Caki2 (cell line): ENCODE data around the gene TUBG2. TPM values are rescaled to one million over a fixed set of nuclear protein-coding genes. Genes with fewer than 3 reads are reported as not detected.
A peak's percentile ranks its signal among the peaks of the same experiment; 100 is the strongest.
"Not testable (repeated sequence)": the region's sequence is repeated elsewhere in the genome, so short reads cannot be mapped to it uniquely, and the experiment has no call there.

Experiments used
- DNase-seq: peaks from one replicate; pipeline ENCODE4 v3.0.0-alpha.2; 2015; ENCODE audit warnings: low read depth
- in situ Hi-C: cut with HindIII; loops from 2 replicates; pipeline ENCODE4 v1.10.0; 2016; ENCODE audit warnings: low sequenced_read_pairs, low pct_unique_long_range_greater_than_20kb, mixed read lengths
- total RNA-seq: library from RNA; depleted of rRNA; stranded (reverse); fragments of >200 nt; shearing (Covaris generic); gene quantifications from 2 replicates; pipeline ENCODE4 v1.2.3, GENCODE V29; 2014; ENCODE audit warnings: low replicate concordance; rRNA removed

TUBG2 gene
- 3.1 and 6.7 TPM in 2 replicates for total RNA-seq

DNA sequence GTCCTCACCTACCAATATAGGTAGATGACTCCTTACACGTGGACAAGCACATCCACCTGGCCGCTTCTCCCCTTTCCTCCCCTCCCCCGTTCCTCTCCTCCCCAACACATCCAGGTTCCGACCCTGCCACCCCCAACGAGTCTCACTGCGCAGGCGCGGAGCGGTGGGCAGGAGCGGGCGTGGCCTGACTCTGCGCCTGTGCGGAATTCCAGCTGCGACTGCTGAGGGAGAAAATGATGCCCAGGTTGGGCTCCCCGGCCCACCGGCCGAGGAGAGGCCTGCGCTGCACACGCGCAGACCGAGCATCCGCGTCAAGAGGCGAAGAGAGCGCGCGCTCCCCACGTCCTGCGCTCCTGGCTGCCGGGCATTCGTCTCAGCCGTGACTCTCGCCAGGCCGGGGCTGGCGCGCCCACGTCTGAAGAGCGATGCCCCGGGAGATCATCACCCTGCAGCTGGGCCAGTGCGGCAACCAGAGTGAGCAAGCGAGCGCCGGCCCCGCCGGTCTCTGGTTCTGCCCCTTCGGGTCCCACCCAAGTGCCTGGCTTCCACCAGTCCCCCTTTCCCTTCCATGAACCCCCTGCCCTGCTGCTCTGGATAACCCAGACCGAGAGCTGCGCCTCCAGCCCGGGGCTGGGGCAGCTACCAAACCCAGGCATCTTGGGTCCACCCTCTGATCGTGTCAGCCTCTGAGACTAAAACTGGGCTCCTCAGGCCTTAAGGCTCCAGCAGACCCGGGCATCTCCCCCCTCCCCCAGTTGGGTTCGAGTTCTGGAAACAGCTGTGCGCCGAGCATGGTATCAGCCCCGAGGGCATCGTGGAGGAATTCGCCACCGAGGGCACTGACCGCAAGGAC is at the start of gene TUBG2:
Gene TUBG2 (plus strand): TSS at position 206 of the 853 bp plus-strand sequence. CDS start 220 bp downstream, at position 426.
- in situ Hi-C loops: no loop called here
- peak; percentile 91 for DNase-seq

DNA sequence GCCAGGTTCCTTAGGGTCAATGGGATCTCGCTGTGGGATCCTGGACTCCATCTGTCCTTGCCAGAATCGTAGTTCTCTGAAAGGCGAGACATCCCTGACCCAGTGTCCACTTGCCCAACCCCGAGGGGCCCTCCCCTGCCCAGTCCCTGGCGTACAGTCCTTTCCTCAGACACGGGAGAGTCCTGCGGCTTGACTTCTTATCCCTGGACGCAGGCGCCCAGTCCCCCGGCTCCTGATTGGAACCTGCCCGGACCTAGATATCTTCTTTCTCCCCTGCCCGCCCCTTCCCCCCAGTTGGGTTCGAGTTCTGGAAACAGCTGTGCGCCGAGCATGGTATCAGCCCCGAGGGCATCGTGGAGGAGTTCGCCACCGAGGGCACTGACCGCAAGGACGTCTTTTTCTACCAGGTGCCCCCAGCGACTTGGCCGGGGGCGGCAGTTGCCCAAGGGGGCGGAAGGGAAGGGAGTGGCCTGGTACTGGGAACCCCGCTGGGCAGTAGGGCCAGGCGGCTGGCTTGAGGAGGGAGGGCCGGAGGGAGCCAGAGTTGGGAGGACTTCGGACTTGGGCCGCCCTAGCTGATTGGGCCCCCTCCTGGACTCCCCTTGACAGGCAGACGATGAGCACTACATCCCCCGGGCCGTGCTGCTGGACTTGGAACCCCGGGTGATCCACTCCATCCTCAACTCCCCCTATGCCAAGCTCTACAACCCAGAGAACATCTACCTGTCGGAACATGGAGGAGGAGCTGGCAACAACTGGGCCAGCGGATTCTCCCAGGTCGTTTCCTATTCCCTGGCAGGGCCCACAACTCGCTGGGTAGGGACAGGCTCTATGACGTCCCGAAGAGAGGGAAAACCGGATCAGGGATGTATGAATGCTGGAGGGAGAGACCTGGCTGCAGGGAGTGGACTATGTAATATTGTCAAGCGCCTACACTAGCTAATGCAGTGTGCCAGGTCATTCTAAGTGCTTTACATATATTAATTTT is 49.0 kb upstream of the TUBG2 start:
- peak; percentile 12 for DNase-seq
- in situ Hi-C loops: loop anchor here (10.0 to 25.0 kb wide), 2 partner anchors 55 to 127 kb away; partner anchors contain the start of gene EZH1

DNA sequence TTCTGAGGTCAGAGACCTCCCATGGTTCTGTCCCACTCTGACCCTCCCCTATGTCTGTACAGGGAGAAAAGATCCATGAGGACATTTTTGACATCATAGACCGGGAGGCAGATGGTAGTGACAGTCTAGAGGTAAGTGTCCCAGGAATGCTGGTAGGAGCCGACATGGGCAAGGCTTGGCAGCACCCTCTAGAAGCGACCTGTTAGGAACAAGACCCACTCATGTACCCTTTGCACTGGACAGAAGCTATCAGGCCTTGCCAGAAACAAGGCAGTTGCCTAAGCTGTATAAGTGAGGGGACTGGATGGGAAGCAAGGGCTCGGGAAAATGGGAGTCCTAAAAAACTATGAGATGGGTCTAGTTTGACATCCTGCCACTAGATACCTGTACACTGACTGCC is 47.1 kb upstream of the TUBG2 start:
- in situ Hi-C loops: loop anchor here (25.0 kb wide), 1 partner anchor 125 kb away; the partner anchor contains the start of gene EZH1
- no peak for DNase-seq

DNA sequence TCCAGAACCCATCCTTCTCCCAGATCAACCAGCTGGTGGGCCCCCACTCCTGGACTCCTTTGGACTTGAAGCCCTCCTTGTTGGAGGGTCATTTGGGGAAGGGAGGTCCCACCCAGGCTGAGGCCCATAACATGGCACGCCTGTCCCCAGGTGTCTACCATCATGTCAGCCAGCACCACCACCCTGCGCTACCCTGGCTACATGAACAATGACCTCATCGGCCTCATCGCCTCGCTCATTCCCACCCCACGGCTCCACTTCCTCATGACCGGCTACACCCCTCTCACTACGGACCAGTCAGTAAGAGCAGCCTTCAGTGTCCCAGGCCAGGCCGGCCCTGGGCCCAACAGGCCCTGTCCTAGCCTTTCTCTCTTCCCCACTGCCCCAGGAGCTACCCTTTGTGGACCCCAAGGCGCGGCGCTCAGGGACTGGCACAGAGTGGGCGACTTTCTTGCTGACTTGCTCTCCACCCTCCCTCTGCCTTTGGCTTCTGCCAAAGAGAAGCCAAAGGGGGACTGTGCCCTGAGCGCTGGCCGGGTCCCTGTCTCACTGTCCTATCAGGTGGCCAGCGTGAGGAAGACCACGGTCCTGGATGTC is 45.3 kb upstream of the TUBG2 start:
- no peak for DNase-seq
- in situ Hi-C loops: loop anchor here (25.0 kb wide), 1 partner anchor 124 kb away; the partner anchor contains the start of gene EZH1

DNA sequence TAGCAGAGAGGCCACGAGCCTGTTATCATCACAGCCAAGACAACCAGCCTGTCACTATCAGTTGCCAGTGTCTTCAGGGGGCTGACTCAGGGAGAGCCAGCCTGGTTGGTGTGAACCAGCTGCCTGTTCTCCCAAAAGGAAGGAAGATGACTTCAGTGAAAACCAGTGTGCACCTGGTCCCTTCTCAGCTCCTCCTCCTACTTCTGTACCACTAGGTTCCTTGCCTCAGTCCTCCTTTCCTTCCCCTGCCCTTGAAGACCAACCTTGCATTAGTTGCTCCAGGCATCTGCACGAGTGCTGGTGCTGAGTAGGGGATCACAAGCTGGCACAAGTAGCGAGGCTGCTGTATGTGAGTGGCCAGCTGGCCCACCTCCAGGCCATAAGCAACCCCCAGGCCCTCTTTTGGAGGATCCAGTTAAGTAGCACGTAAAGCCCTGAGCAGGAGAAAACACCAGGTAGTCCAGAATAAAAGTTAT is 41.1 kb upstream of the TUBG2 start:
- in situ Hi-C loops: loop anchor here (25.0 kb wide), 1 partner anchor 119 kb away; the partner anchor contains the start of gene EZH1
- no peak for DNase-seq

DNA sequence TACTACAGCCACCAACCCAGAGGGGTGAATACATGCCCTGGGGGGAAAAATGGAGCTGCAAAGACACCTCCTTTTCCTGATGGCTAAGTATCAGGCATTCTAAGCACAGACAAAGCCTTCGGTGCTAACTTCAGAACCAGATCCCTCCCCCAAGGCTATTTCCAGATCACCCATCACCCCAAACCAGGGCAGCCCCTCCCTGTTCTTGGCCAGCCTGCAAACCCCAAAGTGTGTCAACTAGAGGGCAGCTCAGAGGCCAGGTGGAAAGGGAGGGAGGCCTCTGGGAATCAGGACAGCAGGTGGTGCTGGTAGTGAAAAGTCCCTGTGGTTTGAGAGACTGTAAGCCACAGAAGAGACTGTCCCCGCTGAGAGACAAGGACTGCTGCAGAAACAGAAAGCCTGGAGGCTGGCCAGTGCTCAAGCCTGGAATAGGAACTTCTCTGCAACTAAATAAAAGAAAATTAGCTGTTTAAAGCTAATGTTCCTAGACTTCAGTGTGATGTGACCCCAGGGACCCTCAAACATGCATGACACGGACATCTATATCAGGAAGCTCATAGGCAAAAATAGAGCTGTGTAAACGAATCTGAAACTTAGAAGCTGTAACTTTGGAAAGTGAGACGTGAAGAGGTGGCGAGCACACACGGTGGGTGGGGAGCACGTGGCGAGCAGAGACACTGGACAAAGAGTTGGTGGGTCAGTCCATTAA is 40.5 kb upstream of the TUBG2 start:
- peak; percentile 59 for DNase-seq
- in situ Hi-C loops: loop anchor here (25.0 kb wide), 1 partner anchor 119 kb away; the partner anchor contains the start of gene EZH1

DNA sequence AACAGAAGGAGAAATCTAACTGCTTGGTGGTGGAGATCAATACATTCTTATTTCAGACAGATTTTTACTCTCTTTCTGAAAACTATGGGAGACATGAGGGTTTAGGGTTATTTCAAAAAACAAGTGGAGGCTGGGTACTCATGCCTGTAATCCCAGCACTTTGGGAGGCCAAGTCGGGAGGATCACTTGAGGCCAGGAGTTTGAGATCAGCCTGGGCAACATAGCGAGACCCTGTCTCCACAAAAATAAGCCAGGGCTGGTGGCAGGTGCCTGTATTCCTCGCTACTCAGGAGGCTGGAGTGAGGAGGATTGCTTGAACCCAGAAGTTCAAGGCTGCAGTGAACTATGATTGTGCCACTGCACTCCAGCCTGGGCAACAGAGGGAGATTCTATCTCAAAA is 37.1 kb upstream of the TUBG2 start:
- DNase-seq: not testable (repeated sequence)
- in situ Hi-C loops: loop anchor here (25.0 kb wide), 1 partner anchor 115 kb away; the partner anchor contains the start of gene EZH1

DNA sequence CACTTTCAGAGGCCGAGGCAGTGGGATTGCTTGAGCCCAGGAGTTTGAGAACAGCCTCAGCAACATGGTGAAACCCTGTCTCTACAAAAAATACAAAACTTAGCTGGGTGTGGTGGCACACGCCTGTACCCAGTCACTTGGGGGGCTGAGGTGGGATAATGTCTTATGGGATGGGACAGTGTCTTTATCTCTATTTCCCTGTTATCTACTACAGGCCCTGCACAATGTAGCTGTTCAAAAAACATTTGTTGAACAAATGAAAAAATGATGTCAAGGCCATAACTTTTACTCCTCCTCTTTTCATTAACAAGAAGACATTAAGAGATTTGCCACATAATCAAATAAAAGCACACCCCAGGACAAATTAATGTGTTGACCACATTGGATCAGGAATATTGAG is 35.8 kb upstream of the TUBG2 start:
- in situ Hi-C loops: loop anchor here (25.0 kb wide), 1 partner anchor 114 kb away; the partner anchor contains the start of gene EZH1

DNA sequence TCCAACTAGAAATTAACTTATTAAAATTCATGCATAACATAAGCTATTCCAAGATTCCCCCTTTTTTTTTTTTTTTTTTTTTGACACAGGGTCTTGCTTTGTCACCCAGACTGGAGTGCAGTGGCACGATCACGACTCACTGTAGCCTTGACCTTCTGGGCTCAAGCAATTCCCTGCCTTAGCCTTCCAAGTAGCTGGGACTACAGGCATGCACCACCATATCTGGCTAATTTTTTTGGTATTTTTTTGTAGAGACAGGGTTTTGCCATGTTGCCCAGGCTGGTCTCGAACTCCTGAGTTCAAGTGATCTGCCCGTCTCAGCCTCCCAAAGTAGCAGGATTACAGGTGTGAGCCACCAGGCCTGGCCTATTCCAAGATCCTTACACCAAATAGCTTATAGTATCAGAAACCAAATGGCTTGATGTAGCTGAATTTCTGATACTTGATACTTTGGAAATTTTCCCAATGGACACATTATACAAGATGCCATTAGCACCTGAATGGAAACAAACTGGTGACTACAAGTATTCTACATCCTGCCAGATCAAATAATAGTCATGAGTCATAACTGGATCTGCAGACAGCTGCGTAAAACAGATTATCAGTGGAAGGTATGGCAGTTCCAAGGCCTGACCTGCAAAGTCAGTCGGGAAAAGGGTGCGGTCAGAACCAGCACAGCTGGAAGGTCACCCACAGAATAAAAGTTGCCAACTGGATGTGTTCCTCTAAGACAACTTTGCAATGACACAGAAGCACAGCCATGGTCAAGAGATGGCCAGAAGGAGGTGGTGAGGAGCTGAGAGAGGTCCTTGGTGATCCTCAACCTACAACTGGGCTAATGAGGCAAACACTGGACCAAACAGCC is 35.1 kb upstream of the TUBG2 start:
- in situ Hi-C loops: loop anchor here (25.0 kb wide), 1 partner anchor 113 kb away; the partner anchor contains the start of gene EZH1
- DNase-seq: peak; percentile 72

More for the DNA sequence above, 35.8 kb upstream of the TUBG2 start:
- DNase-seq: no peak

DNA sequence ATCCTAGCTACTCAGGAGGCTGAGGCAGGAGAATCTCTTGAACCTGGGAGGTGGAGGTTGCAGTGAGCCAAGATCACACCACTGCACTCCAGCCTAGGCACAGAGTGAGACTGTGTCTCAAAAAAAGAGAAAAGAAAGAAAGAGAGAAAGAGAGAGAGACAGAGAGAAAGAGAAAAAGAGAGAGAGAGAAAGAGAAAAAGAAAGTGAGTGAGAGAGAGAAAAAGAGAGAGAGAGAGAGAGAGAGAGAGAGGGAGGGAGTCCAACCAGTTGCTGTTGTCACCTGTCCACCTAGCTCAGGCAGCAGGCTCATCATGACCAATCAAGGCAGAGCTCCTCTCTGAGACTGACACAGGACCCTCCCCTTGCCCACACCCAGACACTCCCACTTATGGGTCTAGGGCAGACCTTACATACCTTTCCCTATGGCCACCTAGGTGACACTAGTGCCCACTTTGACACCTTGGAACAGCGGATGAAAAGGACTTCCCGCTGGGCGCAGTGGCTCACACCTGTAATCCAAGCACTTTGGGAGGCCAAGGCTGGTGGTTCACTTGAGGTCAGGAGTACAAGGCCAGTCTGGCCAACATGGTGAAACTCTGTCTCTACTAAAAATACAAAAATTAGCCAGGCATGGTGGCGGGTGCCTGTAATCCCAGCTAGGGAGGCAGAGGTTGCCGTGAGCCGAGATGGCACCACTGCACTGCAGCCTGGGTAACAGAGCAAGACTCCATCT is 31.9 kb upstream of the TUBG2 start:
- in situ Hi-C loops, DNase-seq: not testable (repeated sequence)

DNA sequence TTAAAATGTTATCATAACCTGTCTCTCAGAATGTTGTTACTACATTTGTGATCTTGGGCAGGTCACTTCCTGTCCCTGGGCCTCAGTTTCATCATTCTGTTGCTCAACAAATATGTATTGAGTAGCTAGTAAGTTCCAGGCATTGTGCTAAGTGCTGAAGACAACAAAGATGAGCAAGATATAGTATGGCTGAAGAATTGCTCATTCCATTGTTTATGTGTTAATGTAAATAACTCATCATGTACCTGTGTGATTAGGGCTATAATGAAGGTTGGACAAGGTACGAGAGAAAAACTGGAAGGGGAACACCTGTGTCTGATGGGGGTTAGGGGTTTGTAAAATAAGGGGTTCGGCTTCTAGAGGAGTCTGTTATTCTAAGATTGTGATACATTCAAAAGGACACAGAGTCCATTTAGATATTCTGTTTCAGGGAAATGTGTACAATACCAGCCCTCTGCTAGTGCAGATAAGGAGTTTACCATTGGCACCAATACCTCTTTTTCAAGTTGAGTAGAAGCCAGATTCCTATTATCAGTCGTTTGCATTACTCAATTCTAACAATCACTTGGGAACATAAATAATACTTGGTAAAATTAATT is 29.6 kb upstream of the TUBG2 start:
- no peak for DNase-seq
- in situ Hi-C loops: no loop called here

DNA sequence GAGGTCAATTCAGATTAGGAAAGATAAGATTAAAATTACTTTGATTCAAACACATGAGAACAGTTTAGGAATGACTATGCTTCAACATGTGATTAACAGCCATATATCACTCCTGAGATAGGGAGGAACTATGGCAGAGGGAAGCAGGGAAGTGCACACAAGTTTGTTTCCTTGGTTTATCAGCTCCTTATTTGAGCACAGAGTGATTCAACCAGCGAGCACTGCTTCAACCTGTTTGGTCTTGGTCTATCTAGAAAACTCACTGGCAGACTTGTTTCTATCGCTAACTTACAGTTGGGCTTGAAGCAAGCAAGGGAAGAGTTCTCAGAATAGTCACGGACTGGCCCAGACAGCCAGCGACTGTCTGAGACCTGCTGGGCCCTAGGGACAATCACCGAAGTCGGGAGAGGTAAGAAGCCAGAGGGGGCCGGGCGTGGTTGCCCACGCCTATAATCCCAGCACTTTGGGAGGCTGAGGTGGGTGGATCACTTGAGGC is 26.1 kb upstream of the TUBG2 start:
- DNase-seq: no peak
- in situ Hi-C loops: no loop called here

DNA sequence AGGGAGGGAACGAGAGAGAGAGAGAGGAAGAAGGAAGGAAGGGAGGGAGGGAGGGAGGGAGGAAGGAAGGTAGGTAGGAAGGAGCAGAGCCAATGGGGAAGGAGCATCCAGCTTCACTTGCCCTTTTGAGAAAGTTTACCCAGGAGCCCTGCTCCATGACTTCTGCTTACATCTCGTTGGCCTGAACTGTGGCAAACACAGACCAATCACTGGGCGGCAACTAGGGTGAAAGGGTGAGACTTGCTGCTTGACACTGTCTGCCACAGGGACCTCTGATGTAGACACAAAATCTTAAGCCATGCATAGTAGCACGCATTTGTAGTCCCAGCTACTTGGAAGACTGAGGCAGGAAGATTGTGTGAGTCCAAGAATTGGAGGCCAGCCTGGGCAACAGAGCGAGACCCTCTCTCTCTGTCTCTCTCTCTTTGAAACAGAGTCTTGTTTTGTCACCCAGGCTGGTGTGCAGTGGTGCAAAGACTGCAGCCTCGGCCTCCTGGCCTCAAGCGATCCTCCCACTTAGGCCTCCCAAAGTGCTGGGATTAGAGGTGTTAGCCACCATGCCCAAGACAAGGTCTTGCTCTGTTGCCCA is 19.5 kb upstream of the TUBG2 start:
- no peak for DNase-seq
- in situ Hi-C loops: no loop called here

DNA sequence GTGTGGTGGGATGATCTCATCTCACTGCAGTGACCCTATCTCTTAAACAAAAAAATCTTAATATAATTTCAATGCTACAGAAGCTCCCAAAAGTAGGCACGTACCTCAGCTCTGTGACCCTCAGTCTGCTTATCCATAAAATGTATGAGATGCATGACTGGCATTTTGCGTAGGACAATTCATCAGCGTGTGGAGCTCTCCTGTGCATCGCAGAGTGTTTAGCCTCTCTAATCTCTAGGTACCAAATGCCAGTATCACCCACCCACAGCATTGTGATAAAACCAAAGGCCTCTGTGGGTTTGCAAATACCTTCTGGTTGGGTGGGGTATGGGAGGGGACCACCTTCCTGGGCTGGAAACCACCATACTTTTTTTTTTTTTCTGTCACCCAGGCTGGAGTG is 19.0 kb upstream of the TUBG2 start:
- no peak for DNase-seq
- in situ Hi-C loops: no loop called here

DNA sequence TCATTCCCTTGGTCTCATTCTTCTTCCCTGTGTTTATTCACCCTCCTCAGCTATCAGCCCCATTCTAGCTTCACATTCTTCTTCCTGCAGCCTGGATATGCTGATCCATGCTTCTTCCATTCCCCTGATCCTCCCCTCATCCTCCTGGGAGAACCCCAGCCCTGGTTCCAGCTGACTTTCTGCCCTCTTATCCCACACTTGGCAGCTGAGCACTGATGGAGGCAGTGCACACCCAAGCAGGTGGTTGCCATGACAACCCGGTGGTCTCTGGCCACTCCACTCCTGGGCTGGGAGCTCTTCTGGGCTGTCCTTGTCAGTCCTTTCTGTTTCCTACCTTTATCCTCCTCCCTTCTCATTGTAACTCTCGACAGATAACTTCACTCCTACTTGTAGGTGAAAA is 16.7 kb upstream of the TUBG2 start:
- in situ Hi-C loops: no loop called here
- no peak for DNase-seq
